ENCODE results near the gene ZFAND4.

Gene ZFAND4

DNA sequence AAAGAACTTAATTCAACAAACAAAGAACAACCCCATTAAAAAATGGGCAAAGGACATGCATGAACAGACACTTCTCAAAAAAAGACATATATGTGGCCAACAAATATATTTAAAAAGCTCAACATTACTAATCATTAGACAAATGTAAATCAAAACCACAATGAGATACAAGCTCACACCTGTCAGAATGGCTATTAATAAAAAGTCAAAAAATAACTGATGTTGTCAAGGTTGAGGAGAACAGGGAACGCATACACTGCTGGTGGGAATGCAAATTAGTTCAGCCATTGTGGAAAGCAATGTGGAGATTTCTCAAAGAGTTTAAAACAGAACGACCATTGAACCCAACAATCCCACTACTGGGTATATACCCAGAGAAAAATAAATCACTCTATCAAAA lies 19.1 kb downstream of the ZFAND4 start (continued):
- TF ChIP-seq BACH2 (CRISPR knock-in tag; IDR thresholded peaks at IDR 0.05; ENCODE audit: borderline replicate concordance): no peak

DNA sequence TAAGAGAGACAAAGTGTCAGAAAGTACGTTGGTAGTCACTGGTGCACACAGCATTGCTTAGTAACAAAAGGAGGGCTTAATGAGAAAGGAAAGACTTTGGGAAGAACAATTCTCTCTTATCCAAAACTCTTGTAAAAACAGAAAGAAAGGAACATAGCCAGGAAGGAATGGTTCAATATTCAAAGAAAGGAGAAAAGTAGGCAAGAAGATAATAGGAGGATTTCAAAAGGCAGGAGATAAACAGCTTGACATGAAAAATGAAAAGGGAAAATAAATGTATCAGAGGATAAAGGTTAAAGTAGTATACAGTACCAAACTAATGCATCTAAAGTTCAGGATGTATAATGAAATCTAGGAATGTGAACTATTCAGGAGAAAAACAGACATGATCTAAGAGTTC lies 20.1 kb downstream of the ZFAND4 start:
- no peak for ATAC-seq
- TF ChIP-seq OSR1 (CRISPR knock-in tag; IDR thresholded peaks at IDR 0.05) (no peak), TCF4 (CRISPR knock-in tag; IDR thresholded peaks at IDR 0.05; ENCODE audit: borderline replicate concordance) (no peak), RARB (CRISPR knock-in tag; IDR thresholded peaks at IDR 0.05) (no peak), SNAI2 (CRISPR knock-in tag; IDR thresholded peaks at IDR 0.05) (no peak), BACH2 (CRISPR knock-in tag; IDR thresholded peaks at IDR 0.05; ENCODE audit: borderline replicate concordance) (no peak), ZNF70 (CRISPR knock-in tag; IDR thresholded peaks at IDR 0.05) (no peak), ZNF565 (CRISPR knock-in tag; conservative IDR thresholded peaks at IDR 0.05; ENCODE audit: low read depth) (no peak), CSDC2 (CRISPR knock-in tag; IDR thresholded peaks at IDR 0.05) (no peak), ZFP3 (CRISPR knock-in tag; IDR thresholded peaks at IDR 0.05) (no peak), ARNTL (CRISPR knock-in tag; IDR thresholded peaks at IDR 0.05; ENCODE audit: borderline replicate concordance, low read depth) (no peak)
- TF ChIP-seq, protein P1, sequence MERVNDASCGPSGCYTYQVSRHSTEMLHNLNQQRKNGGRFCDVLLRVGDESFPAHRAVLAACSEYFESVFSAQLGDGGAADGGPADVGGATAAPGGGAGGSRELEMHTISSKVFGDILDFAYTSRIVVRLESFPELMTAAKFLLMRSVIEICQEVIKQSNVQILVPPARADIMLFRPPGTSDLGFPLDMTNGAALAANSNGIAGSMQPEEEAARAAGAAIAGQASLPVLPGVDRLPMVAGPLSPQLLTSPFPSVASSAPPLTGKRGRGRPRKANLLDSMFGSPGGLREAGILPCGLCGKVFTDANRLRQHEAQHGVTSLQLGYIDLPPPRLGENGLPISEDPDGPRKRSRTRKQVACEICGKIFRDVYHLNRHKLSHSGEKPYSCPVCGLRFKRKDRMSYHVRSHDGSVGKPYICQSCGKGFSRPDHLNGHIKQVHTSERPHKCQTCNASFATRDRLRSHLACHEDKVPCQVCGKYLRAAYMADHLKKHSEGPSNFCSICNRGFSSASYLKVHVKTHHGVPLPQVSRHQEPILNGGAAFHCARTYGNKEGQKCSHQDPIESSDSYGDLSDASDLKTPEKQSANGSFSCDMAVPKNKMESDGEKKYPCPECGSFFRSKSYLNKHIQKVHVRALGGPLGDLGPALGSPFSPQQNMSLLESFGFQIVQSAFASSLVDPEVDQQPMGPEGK (CRISPR knock-in tag; IDR thresholded peaks at IDR 0.05; ENCODE audit: borderline replicate concordance): no peak
- TF ChIP-seq, protein P2, sequence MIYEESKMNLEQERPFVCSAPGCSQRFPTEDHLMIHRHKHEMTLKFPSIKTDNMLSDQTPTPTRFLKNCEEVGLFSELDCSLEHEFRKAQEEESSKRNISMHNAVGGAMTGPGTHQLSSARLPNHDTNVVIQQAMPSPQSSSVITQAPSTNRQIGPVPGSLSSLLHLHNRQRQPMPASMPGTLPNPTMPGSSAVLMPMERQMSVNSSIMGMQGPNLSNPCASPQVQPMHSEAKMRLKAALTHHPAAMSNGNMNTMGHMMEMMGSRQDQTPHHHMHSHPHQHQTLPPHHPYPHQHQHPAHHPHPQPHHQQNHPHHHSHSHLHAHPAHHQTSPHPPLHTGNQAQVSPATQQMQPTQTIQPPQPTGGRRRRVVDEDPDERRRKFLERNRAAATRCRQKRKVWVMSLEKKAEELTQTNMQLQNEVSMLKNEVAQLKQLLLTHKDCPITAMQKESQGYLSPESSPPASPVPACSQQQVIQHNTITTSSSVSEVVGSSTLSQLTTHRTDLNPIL (CRISPR knock-in tag; IDR thresholded peaks at IDR 0.05; ENCODE audit: low read depth): no peak

DNA sequence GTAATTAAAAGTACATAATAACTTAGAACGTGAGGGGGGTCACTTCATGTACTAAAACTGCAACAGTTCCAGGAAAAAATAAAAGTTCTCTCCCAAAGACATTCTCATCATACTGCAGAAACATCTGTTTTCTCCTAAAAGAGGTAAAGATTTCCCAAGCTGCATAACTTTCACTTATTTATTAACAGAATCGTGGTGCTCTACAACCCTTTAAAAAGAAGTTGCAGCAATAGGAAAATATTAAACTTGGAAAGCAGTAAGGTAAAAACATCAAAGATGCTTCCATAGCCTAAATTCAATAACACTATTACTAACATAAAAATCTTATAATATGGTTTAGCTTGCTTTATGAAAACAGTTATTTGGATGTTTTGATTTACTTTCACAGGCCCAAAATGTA lies 23.3 kb downstream of the ZFAND4 start:
- ATAC-seq: no peak
- TF ChIP-seq ZNF70 (CRISPR knock-in tag; IDR thresholded peaks at IDR 0.05) (no peak), ZFP30 (CRISPR knock-in tag; IDR thresholded peaks at IDR 0.05) (no peak), SNAI2 (CRISPR knock-in tag; IDR thresholded peaks at IDR 0.05) (no peak), BACH2 (CRISPR knock-in tag; IDR thresholded peaks at IDR 0.05; ENCODE audit: borderline replicate concordance) (no peak)

DNA sequence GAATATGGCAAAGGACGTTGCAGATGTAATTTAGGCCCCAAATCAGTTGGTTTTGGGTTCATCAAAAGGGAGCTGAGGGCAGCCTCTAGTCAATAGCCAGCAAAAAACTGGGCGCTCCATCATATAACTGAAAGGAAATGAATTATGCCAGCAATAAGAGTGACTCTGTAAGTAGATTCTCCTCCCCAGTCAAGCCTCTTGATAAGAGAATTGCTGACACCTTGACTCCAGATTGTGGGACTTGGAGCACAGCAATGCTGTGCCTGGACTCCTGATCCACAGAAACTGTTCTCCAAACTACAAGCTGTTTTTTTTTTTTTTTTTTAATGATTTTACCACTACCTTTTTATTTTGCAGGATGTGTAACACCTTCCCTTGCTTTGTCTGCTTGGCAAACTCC lies 25.5 kb downstream of the ZFAND4 start:
- no peak for ATAC-seq
- TF ChIP-seq CSDC2 (CRISPR knock-in tag; IDR thresholded peaks at IDR 0.05) (no peak), ARNTL (CRISPR knock-in tag; IDR thresholded peaks at IDR 0.05; ENCODE audit: borderline replicate concordance, low read depth) (no peak), ZC3H10 (CRISPR knock-in tag; IDR thresholded peaks at IDR 0.05) (no peak), RARB (CRISPR knock-in tag; IDR thresholded peaks at IDR 0.05) (no peak), SNAI2 (CRISPR knock-in tag; IDR thresholded peaks at IDR 0.05) (no peak), OSR1 (CRISPR knock-in tag; IDR thresholded peaks at IDR 0.05) (no peak), ZNF565 (CRISPR knock-in tag; conservative IDR thresholded peaks at IDR 0.05; ENCODE audit: low read depth) (no peak), ZFP3 (CRISPR knock-in tag; IDR thresholded peaks at IDR 0.05) (no peak), ZNF8 (CRISPR knock-in tag; IDR thresholded peaks at IDR 0.05) (no peak), TOX (CRISPR knock-in tag; IDR thresholded peaks at IDR 0.05; ENCODE audit: borderline replicate concordance) (no peak), ZFP30 (CRISPR knock-in tag; IDR thresholded peaks at IDR 0.05) (no peak), ISL1 (CRISPR knock-in tag; IDR thresholded peaks at IDR 0.05) (no peak), PPARA (CRISPR knock-in tag; IDR thresholded peaks at IDR 0.05; ENCODE audit: borderline replicate concordance) (no peak)
- TF ChIP-seq, protein P2 (CRISPR knock-in tag; IDR thresholded peaks at IDR 0.05; ENCODE audit: low read depth): no peak
- TF ChIP-seq, protein P3, sequence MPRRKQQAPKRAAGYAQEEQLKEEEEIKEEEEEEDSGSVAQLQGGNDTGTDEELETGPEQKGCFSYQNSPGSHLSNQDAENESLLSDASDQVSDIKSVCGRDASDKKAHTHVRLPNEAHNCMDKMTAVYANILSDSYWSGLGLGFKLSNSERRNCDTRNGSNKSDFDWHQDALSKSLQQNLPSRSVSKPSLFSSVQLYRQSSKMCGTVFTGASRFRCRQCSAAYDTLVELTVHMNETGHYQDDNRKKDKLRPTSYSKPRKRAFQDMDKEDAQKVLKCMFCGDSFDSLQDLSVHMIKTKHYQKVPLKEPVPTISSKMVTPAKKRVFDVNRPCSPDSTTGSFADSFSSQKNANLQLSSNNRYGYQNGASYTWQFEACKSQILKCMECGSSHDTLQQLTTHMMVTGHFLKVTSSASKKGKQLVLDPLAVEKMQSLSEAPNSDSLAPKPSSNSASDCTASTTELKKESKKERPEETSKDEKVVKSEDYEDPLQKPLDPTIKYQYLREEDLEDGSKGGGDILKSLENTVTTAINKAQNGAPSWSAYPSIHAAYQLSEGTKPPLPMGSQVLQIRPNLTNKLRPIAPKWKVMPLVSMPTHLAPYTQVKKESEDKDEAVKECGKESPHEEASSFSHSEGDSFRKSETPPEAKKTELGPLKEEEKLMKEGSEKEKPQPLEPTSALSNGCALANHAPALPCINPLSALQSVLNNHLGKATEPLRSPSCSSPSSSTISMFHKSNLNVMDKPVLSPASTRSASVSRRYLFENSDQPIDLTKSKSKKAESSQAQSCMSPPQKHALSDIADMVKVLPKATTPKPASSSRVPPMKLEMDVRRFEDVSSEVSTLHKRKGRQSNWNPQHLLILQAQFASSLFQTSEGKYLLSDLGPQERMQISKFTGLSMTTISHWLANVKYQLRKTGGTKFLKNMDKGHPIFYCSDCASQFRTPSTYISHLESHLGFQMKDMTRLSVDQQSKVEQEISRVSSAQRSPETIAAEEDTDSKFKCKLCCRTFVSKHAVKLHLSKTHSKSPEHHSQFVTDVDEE (CRISPR knock-in tag; IDR thresholded peaks at IDR 0.05): no peak
